SU-DHL-6 (cell line): Measurements from ENCODE around the gene HARBI1.

Source experiments
- CTCF ChIP-seq: fragments of 200-600 bp; sonication (generic); IDR thresholded peaks from one replicate; pipeline ENCODE4 v1.5.1; 2017; ENCODE audit warnings: antibody characterized with exemption, mild to moderate bottlenecking, low read length, moderate library complexity; ENCODE audit not compliant: insufficient read depth, poor library complexity, severe bottlenecking
- EZH2phosphoT487 ChIP-seq: fragments of 200-600 bp; sonication (generic), shearing (Covaris generic); conservative IDR thresholded peaks from 2 replicates; pipeline ENCODE4 v1.6.1; 2018; ENCODE audit warnings: mild to moderate bottlenecking, antibody characterized with exemption, low read length, moderate library complexity, mixed read lengths

- TF ChIP-seq CTCF (no peak), EZH2phosphoT487 (no peak)
Observed at GRCh38 chr11:46600194-46600960, 16.6 kb downstream of the HARBI1 start.
